GM18868 (cell line): Measurements from ENCODE around the gene ARHGAP42.

ENCODE experiments used
- ATAC-seq: cut with Tn5 transposase; IDR thresholded peaks from one replicate; pipeline ENCODE4 v1.9.1; 2021; ENCODE audit warnings: mild to moderate bottlenecking, moderate library complexity; ENCODE audit not compliant: unreplicated experiment

Gene ARHGAP42

DNA sequence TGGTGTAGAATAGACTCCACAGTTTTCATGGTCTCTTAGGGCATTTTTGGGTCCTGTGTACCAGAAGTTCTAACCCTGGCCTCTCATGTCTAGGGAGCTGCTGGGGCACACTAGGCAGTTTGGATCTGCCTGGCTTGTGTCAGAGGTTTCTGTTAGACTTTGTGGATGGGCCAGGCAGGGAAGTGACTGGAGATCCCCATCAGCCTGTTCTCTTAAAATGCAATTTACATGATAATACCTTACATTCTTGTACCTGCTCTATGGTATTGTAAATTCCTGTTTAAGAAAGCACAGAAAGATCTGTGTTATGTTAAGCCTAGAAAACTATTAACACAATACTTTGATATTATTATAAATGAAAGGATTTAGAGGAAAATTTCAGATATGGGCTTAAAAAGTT, 104.0 kb downstream of the ARHGAP42 start:
- no peak for ATAC-seq

- no peak for ATAC-seq
These were observed 104.8 kb downstream of the ARHGAP42 start for GRCh38 chr11:100791860-100792259.

DNA sequence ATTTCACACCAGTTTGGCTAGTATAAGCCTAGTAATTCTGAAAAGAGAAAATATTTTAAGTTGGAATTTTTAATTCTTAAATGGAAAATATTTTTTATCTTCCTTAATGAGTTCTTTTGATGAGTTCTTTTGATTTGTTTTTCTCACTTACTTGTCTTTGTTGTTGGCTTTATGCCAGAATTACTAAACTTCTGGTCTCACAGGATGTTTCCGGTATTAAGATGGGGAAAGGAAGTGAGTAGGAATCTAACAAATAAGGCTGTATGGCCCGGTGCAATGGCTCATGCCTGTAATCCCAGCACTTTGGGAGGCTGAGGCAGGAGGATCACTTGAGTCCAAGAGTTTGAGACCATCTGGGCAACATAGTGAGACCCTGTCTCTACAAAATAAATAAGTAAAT, 106.4 kb downstream of the ARHGAP42 start:
- ATAC-seq, result no peak

- no peak for ATAC-seq
These were observed 107.4 kb downstream of the ARHGAP42 start for GRCh38 chr11:100794446-100794845.

DNA sequence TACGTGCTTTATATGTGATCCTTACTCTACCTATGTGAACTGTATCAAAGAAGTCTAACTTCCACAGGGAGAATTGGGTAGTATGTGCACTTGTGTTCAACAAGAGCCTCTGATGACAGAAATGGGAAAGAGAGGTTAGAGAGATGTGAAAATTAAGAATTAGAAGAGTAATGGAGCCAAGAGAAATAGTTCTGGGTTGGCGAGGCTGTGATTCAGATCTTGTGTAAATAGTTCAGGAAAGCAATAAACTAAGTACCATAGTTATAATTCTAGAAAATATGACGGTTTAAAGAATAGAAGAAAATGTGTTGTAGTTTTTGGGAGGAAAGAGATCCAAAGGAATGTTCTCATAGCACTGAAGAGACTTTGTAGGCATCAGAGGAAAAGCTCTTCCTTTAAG, 112.4 kb downstream of the ARHGAP42 start:
- no peak for ATAC-seq

DNA sequence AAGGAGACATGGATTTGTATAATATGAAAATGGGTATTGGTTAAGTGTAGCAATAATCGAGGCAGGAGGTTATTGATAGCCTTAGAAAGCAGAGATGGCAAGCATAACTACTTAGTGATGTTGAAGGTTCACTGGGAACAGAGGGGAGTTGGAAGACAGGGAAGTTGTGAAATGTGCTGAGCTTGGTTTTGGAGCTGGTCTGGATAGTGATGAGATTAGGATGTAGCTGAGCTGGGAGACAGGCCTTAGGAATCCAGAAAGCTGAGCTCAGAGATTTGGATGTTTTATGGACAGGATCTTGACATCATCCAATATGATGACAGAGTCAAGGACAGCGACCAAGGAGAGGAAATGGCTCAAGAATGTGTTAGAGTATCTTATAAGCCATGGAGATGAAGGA, 113.1 kb downstream of the ARHGAP42 start:
- ATAC-seq, result no peak

DNA sequence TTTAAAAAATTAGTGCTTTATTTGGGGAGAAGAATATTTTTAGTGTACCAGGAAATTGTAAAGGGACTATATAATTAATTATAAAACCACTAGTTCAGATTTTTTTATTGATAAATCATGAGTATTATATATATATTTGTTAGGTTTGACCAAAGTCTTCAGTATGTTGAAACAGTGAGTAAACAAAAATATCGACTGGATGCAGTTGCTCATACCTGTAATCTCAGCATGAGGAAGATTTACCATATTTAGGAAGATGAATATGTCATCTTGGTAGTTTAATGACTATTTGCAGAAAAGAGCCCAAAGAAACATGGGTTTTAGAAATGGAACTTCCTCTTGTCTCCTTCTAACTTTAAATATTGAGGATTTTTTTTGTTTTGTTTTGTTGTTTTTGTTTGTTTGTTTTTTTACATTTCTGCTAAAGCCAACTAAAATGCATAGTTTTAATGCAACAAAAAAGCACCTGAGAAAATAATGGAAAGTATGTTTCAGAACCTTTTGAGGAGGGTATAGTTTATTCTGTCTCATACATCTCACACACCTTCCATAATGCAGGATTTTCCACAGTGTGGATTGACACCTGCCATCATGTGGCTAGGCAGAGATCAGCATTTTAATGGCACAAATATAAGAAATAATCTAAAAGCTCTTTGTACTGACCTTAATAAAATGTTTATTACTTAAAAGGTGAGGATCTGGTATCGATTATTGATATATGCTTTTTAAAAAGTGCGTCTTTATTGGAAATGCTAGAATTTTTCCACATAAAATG, 114.3 kb downstream of the ARHGAP42 start:
- ATAC-seq, result no peak

DNA sequence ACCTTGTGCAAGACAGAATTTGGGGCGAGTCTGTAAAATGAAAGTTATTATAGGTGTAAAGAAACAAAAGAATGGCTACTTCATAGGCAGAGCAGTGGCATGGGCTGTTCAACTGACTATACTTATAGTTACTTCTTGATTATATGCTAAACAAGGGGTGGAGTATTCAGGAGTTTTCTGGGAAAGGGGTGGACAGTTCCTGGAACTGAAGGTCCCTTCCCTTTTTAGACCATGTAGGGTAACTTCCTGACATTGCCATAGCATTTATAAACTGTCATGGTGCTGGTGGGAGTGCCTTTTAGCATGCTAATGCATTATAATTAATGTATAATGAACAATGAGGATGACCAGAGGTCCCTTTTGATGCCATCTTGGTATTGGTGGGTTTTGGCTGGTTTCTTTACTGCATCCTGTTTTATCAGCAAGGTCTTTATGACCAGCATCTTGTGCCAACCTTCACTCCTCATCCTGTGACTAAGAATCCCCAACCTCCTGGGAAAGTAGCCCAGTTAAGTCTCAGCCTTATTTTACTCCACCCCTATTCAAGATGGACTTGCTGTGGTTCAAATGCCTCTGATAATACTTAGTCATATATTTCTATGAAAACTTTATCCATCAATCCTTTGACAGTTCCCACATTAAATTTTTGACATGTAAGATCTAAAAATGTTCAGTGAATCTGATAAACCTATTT, 118.6 kb downstream of the ARHGAP42 start:
- no peak for ATAC-seq

DNA sequence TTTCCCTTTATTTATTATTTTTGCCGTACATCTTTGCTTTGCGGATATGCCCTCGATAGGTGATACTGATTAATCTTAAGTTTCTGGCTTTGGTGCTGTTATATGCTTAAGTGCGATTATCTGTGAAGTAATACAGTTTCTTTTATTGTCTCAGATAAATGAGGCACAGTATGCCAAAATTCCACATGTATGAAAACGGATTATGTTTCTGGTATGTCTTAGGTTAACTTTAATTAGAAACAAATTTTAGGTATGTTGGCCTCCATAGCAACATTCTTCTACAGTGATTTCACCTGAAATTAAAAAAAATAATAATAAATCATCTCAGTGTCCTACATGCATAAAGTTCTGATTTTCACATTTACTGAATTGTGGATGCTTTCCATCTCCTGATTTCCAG, 119.2 kb downstream of the ARHGAP42 start:
- ATAC-seq, result no peak

GRCh38 chr11:100808904-100809491, 121.9 kb downstream of the ARHGAP42 start:
- no peak for ATAC-seq

DNA sequence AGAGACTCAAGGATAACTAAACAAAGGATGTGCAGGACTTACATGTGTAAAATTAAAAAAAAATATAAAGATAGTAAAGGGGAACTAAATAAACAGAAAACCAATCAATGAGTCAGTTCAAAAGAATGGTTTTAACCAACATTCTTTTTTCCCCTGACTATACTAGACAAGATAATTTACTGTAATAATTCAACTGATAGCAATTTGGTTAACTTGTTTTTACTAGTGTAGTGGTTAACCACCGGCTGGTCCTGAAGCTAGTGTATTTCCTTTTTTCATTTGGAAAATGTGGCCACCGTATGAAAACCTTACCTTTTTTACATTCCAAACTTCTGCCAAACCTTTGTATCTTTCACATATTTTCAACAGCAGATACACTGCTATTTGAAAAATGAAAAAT, 123.1 kb downstream of the ARHGAP42 start:
- no peak for ATAC-seq

DNA sequence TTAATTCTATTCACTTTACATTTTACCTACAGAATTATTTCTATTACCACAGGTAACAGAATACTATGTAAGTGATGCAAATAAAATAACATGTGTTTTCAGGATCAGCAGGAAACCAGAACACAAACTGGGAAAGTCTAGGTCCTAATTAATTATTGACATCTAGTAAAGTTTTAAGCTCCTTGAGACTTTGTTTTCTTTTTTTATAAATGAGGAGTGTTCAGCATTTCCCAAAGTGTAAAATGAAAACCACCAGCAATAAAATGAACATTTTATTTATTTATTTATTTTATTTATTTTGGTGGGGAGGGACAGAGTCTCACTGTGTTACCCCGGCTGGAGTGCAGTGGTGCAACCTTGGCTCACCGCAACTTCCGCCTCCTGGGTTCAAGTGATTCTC, 123.6 kb downstream of the ARHGAP42 start:
- no peak for ATAC-seq

- no peak for ATAC-seq
These were observed 125.4 kb downstream of the ARHGAP42 start for GRCh38 chr11:100812517-100812916.

DNA sequence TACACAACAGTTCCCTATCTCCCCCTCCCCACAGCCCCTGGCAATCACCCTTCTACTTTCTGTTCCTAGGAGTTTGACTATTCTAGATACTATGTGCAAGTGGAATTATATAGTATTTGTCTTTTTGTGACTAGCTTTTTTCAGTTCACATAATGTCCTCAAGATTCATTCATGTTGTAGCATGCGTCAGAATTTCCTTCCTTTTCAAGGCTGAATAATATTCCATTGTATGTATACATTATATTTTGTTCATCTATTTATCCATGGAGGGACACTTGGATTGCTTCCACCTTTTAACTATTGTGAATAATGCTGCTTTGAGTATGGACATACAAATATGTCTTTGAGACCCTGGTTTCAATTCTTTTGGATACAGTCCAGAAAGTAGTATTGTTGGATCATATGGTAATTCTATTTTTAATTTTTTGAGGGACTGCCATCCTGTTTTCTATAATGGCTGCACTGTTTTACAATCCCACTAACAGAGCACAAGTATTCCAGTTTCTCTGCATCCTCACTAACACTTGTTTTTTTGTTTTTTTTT, 128.8 kb downstream of the ARHGAP42 start:
- no peak for ATAC-seq

- no peak for ATAC-seq
These were observed 129.7 kb downstream of the ARHGAP42 start for GRCh38 chr11:100816823-100817222.

DNA sequence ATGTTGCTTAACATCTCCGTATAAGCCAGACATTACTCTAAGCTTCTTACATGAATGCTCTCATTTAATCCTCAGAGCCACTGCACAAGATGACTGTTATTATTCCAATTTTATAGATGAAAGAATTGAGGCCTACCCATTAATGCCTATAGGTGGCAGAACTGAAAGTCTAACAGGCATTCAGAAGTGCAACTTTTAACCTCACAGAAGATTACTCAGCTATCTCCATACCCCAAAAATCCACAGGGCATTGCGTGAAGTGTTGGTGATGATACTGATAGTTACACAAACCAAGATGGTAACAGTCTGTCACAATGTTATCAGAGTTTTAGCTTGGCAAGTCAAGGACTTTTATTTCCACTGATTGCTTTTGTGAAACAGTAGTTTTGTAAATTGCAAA, 130.5 kb downstream of the ARHGAP42 start:
- no peak for ATAC-seq

DNA sequence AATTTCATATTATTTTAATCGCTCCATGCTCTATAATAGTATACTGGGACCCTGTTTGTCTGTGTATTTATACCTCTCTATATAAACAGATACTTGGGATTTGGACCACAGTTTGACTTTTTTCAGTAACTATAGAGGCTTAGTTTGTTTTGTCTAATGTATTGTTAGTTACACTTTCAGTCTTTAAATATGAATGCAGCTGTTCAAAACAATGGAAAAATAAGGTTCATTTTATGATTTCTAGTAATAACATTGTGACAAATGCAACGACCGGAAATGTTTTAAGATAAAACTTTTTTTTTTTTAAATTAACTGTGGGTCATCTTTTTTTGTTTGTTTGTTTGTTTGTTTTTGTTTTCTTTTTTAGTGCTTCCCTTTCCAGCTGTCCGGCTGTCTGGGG, 133.5 kb downstream of the ARHGAP42 start:
- no peak for ATAC-seq

DNA sequence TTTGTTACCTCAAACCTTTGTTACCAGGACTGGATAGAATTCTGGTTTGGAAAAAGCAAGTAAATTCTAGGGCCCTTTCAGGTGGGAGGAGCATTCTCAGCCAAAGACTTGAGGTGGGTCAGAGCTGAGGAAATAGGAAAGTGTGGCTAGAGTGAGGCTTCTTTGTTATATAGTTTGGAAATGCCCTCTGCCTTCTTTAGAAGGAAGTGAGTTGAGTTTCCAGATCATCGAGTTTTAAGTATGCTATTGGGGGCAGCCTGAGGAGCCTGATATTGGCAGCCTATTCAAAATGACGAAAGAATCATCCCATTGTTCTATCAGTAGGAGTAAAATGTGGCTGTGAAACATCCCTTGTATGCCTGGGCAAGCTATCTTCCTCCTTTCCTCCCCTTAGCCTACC, 134.1 kb downstream of the ARHGAP42 start:
- peak; percentile 39 for ATAC-seq

GRCh38 chr11:100823360-100823759, 136.3 kb downstream of the ARHGAP42 start:
- no peak for ATAC-seq

DNA sequence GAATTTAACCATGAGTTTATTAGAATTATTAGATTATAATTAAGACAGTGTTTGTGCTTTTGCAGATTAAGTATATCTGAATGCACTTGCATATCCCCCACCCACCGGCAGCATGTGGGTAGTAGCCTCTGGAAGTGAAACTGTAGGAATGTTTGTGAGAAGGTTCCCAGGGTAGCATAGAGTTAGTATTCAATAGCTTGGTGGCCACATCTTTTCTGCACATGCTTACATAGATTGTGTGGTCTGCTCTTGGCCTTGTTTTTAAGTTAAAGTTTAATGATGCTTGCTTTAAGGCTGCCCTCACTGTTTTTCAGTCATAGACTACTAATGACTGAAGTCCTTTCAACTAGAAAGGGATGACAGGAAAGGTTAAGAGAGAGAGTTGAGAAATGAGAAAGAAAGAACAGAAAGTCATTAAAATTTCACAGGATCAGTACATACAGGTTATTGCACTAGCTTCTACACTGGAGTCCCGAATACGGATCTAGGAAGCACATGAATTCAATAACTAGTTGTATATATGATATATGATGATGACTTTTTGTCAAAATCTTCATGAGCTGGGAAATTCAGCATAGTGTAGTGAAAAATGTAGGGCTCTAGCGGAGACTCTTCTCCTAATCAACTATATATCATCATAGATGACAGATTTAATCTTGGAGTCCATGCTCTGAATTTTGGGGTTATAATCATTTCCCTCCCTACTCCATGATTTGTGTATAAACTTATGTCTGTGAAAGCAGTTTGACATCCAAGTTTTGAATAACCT, 137.1 kb downstream of the ARHGAP42 start:
- no peak for ATAC-seq

GRCh38 chr11:100825626-100826025, 138.5 kb downstream of the ARHGAP42 start:
- ATAC-seq, result no peak
